Measurements from ENCODE around the gene CNOT1.
A peak's percentile ranks its signal among the peaks of the same experiment; 100 is the strongest.

The CNOT1 gene

DNA sequence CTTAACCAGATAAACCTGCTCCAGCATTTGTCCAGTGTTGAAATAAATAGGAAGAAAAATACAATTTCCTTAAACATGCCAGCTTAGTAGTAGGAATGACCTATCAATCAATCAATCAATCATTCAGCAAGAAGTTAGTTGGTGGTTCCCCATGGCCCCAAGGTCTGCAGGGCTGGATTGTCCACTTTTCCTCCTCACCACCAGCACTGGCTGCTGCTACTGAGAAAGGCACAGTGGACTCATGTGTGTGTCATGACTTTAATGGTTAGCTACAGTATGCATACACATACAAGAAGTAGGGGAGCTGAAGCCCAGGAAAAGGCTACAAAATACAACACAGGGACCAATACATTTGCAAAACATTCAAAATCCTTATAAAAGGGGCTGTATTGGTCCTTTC is 109.9 kb downstream of the CNOT1 start:
- H4K20me1 ChIP-seq = peaks cover 77% of the 10 kb centered on the region

DNA sequence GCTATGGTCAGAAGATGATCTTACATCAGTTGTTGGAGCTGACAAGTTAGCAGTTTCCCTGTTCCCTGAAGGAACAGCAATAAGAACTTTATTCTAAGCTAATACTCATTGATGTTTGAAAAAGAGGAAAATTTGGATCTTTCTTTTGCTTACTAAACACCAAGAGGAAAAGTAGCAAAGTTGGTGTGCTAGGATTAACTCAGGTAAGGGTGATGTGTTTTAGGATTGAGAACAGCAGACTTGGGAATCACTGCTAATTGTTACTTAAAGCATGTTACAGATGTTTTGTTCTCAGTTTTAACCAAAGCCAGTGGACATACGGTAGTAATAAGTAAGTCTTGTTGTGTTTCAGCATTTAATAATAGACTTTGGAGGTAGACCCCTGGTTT is 110.7 kb downstream of the CNOT1 start:
- Histone ChIP-seq H3K4me1 (peaks cover 18% of the 10 kb centered on the region), H3K4me2 (no peak overlapping the region), H4K20me1 (peaks cover 70% of the 10 kb centered on the region), H3K9ac (no peak overlapping the region), H3K4me3 (no peak overlapping the region), H3K9me3 (no peaks in the 10 kb centered on the region), H3K36me3 (peaks cover 76% of the 10 kb centered on the region), H3K27ac (no peak overlapping the region), H3K27me3 (no peaks in the 10 kb centered on the region)
- no peak for TF ChIP-seq Cebpa-rat (IDR thresholded peaks at IDR 0.05)

More for the DNA sequence above, 109.9 kb downstream of the CNOT1 start:
- H3K27me3 ChIP-seq = no peaks in the 10 kb centered on the region
- H3K4me1 ChIP-seq = peaks cover 17% of the 10 kb centered on the region
- no peak overlapping the region for H3K27ac ChIP-seq
- no peak overlapping the region for H3K4me3 ChIP-seq
- no peak overlapping the region for H3K9ac ChIP-seq
- no peak overlapping the region for H3K4me2 ChIP-seq
- no peak for TF ChIP-seq Cebpa-rat (IDR thresholded peaks at IDR 0.05)
- H3K36me3 ChIP-seq = peaks cover 83% of the 10 kb centered on the region
- no peaks in the 10 kb centered on the region for H3K9me3 ChIP-seq

DNA sequence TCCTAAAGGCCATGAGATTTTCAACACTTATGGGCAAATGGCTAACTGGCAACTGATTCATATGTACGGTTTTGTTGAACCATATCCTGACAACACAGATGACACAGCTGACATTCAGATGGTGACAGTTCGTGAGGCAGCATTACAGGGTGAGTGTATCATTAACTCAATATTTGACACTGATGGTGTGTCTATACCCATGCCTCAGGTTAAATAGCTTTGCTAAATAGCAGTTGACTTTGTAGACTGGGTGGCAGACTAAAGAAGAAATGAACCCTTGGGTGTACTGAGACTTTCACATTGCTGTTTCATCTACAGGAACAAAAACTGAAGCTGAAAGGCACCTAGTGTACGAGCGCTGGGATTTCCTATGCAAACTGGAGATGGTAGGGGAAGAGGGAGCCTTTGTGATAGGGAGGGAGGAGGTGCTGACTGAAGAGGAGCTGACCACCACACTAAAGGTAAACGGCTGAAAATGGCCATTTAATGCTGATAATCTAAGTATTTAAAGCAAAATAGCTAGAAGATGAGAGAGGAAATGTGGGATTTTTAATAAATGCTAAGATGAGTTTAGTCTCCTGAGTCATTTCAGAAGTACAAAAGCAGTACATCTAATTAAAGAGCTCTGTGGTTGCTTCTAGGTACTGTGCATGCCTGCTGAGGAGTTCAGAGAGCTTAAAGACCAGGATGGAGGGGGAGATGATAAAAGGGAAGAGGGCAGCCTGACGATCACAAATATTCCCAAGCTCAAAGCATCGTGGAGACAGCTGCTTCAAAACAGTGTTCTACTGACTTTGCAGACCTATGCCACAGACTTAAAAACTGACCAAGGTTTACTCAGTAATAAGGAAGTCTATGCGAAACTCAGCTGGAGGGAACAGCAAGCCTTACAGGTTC is 111.3 kb downstream of the CNOT1 start:
- no peak overlapping the region for H3K4me2 ChIP-seq
- peaks cover 18% of the 10 kb centered on the region for H3K4me1 ChIP-seq
- no peak overlapping the region for H3K27ac ChIP-seq
- no peak overlapping the region for H3K9ac ChIP-seq
- TF ChIP-seq Cebpa-rat (IDR thresholded peaks at IDR 0.05) = no peak
- H3K27me3 ChIP-seq = no peaks in the 10 kb centered on the region
- H3K36me3 ChIP-seq = peaks cover 70% of the 10 kb centered on the region
- no peak overlapping the region for H3K4me3 ChIP-seq
- H3K9me3 ChIP-seq = no peaks in the 10 kb centered on the region
- H4K20me1 ChIP-seq = peaks cover 64% of the 10 kb centered on the region

GRCh38 chr16:58516768-58517107 is 112.9 kb downstream of the CNOT1 start:
- peak overlapping the region; percentile 88 for H3K4me3 ChIP-seq
- H3K9ac ChIP-seq = peak overlapping the region; percentile 60; the same call in 1 of the 2 replicates
- H3K4me2 ChIP-seq = peak overlapping the region; percentile 83
- peaks cover 26% of the 10 kb centered on the region for H3K4me1 ChIP-seq
- peaks cover 54% of the 10 kb centered on the region for H3K36me3 ChIP-seq
- no peaks in the 10 kb centered on the region for H3K9me3 ChIP-seq
- no peaks in the 10 kb centered on the region for H3K27me3 ChIP-seq
- H4K20me1 ChIP-seq = peaks cover 56% of the 10 kb centered on the region
- no peak for TF ChIP-seq Cebpa-rat (IDR thresholded peaks at IDR 0.05)
- H3K27ac ChIP-seq = no peak overlapping the region

GRCh38 chr16:58515871-58516767 is 113.5 kb downstream of the CNOT1 start:
- H3K4me1 ChIP-seq = peaks cover 28% of the 10 kb centered on the region
- peak overlapping the region; percentile 83 for H3K4me2 ChIP-seq
- H3K36me3 ChIP-seq = peaks cover 48% of the 10 kb centered on the region
- TF ChIP-seq Cebpa-rat (IDR thresholded peaks at IDR 0.05) = no peak
- H4K20me1 ChIP-seq = peaks cover 50% of the 10 kb centered on the region
- no peaks in the 10 kb centered on the region for H3K27me3 ChIP-seq
- peak overlapping the region; percentile 83 for H3K9ac ChIP-seq
- H3K9me3 ChIP-seq = no peaks in the 10 kb centered on the region
- H3K27ac ChIP-seq = peak overlapping the region; percentile 83
- peak overlapping the region; percentile 88 for H3K4me3 ChIP-seq

GRCh38 chr16:58515125-58515870 is 114.3 kb downstream of the CNOT1 start, which contains the start of gene SETD6:
Gene SETD6 (plus strand): TSS chr16:58515517. CDS start chr16:58515538, 21 bp downstream.
- H3K9ac ChIP-seq = peak within 1 kb of the TSS; percentile 83
- H3K27ac ChIP-seq = peak within 1 kb of the TSS; percentile 83
- H3K9me3 ChIP-seq = no peaks in the 10 kb centered on the region
- peaks cover 28% of the 10 kb centered on the region for H3K4me1 ChIP-seq
- no peaks in the 10 kb centered on the region for H3K27me3 ChIP-seq
- peak within 1 kb of the TSS; percentile 83 for H3K4me2 ChIP-seq
- TF ChIP-seq Cebpa-rat (IDR thresholded peaks at IDR 0.05) = no peak
- H3K36me3 ChIP-seq = peaks cover 43% of the 10 kb centered on the region
- H3K4me3 ChIP-seq = peak within 1 kb of the TSS; percentile 88
- peaks cover 42% of the 10 kb centered on the region for H4K20me1 ChIP-seq

GRCh38 chr16:58513874-58514273 is 115.8 kb downstream of the CNOT1 start:
- Histone ChIP-seq H3K4me3 (no peak overlapping the region), H3K9me3 (no peaks in the 10 kb centered on the region), H3K27ac (no peak overlapping the region), H3K9ac (no peak overlapping the region), H4K20me1 (peaks cover 29% of the 10 kb centered on the region), H3K4me1 (peaks cover 28% of the 10 kb centered on the region), H3K27me3 (no peaks in the 10 kb centered on the region), H3K4me2 (no peak overlapping the region; the same call in 1 of the 2 replicates), H3K36me3 (peaks cover 32% of the 10 kb centered on the region)
- no peak for TF ChIP-seq Cebpa-rat (IDR thresholded peaks at IDR 0.05)

DNA sequence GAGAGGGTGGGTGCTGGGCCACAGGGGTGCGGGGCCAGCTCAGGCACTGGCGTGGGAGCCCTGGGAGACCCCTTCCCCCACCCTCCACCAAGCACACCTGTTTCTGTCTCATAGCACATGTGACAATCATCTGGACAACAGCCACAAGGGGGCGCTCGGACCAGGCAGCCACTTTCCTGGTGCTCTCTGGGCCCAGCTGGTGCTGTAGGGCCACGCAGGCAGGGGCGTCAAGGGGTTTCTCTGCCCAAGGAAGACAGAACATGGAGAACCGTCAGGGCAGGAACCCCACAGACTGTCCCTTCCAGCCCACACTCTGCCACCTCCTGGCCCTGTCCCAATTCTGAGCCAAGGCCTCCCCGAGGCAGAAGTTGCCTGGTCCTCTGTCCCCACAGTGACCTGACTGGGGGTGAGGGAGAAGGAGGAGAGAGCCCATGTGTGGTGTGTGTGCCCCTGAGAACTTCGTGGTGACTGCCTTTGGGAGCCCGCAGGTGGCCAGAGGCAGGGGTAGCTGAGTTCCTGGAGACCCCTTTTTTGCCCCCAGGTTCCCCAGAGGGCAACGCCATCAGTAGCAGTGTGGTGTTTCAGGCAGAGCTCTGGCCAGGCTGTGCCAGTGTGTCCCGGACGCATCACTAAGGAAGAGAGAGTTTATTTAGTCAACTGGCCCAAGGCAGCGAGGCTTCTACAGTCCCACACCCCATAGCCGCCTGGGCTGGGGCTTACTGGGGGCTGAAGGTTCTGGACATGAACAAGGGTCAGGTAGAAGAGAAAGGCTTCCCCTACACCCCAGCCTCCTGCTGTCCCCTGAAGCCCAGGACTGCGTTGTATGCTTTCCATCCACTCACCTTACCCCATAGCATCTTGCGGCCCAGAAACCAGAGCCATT is 117.5 kb downstream of the CNOT1 start:
- no peak overlapping the region for H3K4me2 ChIP-seq
- peaks cover 12% of the 10 kb centered on the region for H4K20me1 ChIP-seq
- H3K27ac ChIP-seq = no peak overlapping the region
- H3K4me1 ChIP-seq = peaks cover 31% of the 10 kb centered on the region
- no peaks in the 10 kb centered on the region for H3K9me3 ChIP-seq
- H3K4me3 ChIP-seq = no peak overlapping the region
- no peaks in the 10 kb centered on the region for H3K27me3 ChIP-seq
- no peak overlapping the region for H3K9ac ChIP-seq
- no peak for TF ChIP-seq Cebpa-rat (IDR thresholded peaks at IDR 0.05)
- H3K36me3 ChIP-seq = peaks cover 15% of the 10 kb centered on the region
